ENCODE results near the gene SSBP4. TPM values are rescaled to one million over a fixed set of nuclear protein-coding genes. Genes with fewer than 3 reads are reported as not detected.

SSBP4 gene
- total and polyA plus RNA-seq, 2 of the 8 experiments (the other 6 are each of a cell fraction or from before 2014, with no cell fraction given): 26.4 to 33.7 TPM

- no peak overlapping the region for H4K5ac ChIP-seq (ENCODE audit: insufficient read length, low read depth, low read length)
- H3K23me2 ChIP-seq (ENCODE audit: low read depth, low read length): peaks cover 2% of the 10 kb centered on the region; the same call in 1 of the 2 replicates
- H3K36me3 ChIP-seq (ENCODE audit: control insufficient read depth in 2 of 4, insufficient read depth in 4 of 4, low read length in 3 of 4): no peaks in the 10 kb centered on the region
- H2BK120ac ChIP-seq (replicated peaks; ENCODE audit: low read depth, low read length): no peak overlapping the region
- no peak overlapping the region for H4K8ac ChIP-seq (ENCODE audit: extremely low read depth, insufficient read depth, low read length)
- no peaks in the 10 kb centered on the region for H3K79me1 ChIP-seq (ENCODE audit: low read depth, low read length)
- 88% methylated on average over 13 of the region's 13 CpGs; no CpG with 5 or more reads in 1 of the 2 experiments for WGBS, 2 experiments (ENCODE audit: extremely low coverage in 1 of 2, insufficient coverage in 1 of 2, insufficient read length in 1 of 2, insufficient replicate concordance in 2 of 2, low coverage in 1 of 2, low lambda C conversion rate in 2 of 2, missing lambda C conversion rate in 1 of 2)
- H3K4me1 ChIP-seq (replicated peaks in 1 of 4; ENCODE audit: control insufficient read depth in 3 of 4, insufficient read depth in 4 of 4, low read length in 3 of 4): peaks cover 3 to 4% (median 3%) of the 10 kb centered on the region in 4 experiments
- H2BK5ac ChIP-seq (ENCODE audit: low read depth, low read length): no peak overlapping the region
- no peak overlapping the region for H3K27ac ChIP-seq (ENCODE audit: low read depth, low read length)
- H2BK20ac ChIP-seq (ENCODE audit: low read length): no peak overlapping the region
- DNase-seq (ENCODE audit: low read depth in 1 of 2, low spot score in 2 of 2) (no peak), FAIRE-seq (no peak)
- H3K4ac ChIP-seq (replicated peaks; ENCODE audit: insufficient read length, low read depth, low read length): no peak overlapping the region
- no peak overlapping the region for H3K18ac ChIP-seq (ENCODE audit: extremely low read depth, low read length)
- H3K14ac ChIP-seq (ENCODE audit: insufficient read length): no peak overlapping the region
- no peaks in the 10 kb centered on the region for H3K79me2 ChIP-seq (ENCODE audit: control insufficient read depth in 1 of 2, insufficient read depth in 2 of 2, low read length in 2 of 2)
- H2BK12ac ChIP-seq (ENCODE audit: low read depth, low read length): 0 out of 2 replicates have a peak overlapping the region, but pooled peaks have one; percentile 71
- 0 out of 2 replicates have a peak overlapping the region, but pooled peaks have one; percentile 53 for H2BK15ac ChIP-seq (ENCODE audit: low read length)
- no peak overlapping the region for H2AFZ ChIP-seq (ENCODE audit: low read length)
- POLR2A ChIA-PET (ENCODE audit: partially characterized antibody): interaction anchor here (1.2 to 3.3 kb wide), 6 partner anchors 12 to 157 kb away, joined by 3 to 16 read pairs (median 4); partner anchors contain the start of gene JUND
- H3K56ac ChIP-seq (replicated peaks; ENCODE audit: insufficient read length, low read depth, low read length): no peak overlapping the region
- CTCF ChIA-PET (ENCODE audit: partially characterized antibody): interaction anchor here (0.8 to 10.4 kb wide), 23 partner anchors 8 to 112 kb away, joined by 3 to 177 read pairs (median 9); partner anchors contain the start of genes LRRC25 and SSBP4
- peak overlapping the region; percentile 38 for H4K91ac ChIP-seq (replicated peaks; ENCODE audit: insufficient read length, low read length)
- no peak overlapping the region for H3K9ac ChIP-seq (replicated peaks in 1 of 4; ENCODE audit: extremely low read depth in 1 of 4, low read depth in 3 of 4, low read length in 3 of 4)
- H3K4me2 ChIP-seq (ENCODE audit: insufficient read depth in 1 of 2, low read depth in 2 of 2, low read length in 2 of 2): peak overlapping the region; percentile 4 to 71
- H3K9me3 ChIP-seq (ENCODE audit: insufficient read depth in 2 of 2, low read depth in 1 of 2, low read length in 1 of 2): no peaks in the 10 kb centered on the region
- peak overlapping the region; percentile 42; the same call in 1 of the 2 replicates for H2AK5ac ChIP-seq (ENCODE audit: low read depth, low read length)
- peak overlapping the region in 1 of 4 experiments; percentile 46; a peak in 3 of 8 replicates for H3K4me3 ChIP-seq (ENCODE audit: extremely low read depth in 1 of 4, insufficient read depth in 2 of 4, low read depth in 3 of 4, low read length in 4 of 4)
- H3K27me3 ChIP-seq (replicated peaks in 1 of 4; ENCODE audit: control insufficient read depth in 3 of 4, extremely low read depth in 1 of 4, insufficient read depth in 3 of 4, low read length in 3 of 4): peaks cover 0 to 23% (median 14%) of the 10 kb centered on the region in 4 experiments; a peak in 6 of 7 replicates
- H3K23ac ChIP-seq (ENCODE audit: insufficient read length): no peak overlapping the region
- no peaks in the 10 kb centered on the region for H4K20me1 ChIP-seq (replicated peaks in 1 of 2; ENCODE audit: control insufficient read depth in 1 of 2, insufficient read depth in 2 of 2, low read length in 2 of 2)
- TF ChIP-seq SP2 (IDR thresholded peaks at IDR 0.05; ENCODE audit: low read length) (no peak), EP300 (IDR thresholded peaks at IDR 0.05; ENCODE audit: borderline replicate concordance in 1 of 2, low read depth in 2 of 2, low read length in 2 of 2) (no peak), ATF2 (IDR thresholded peaks at IDR 0.05; ENCODE audit: low read length) (no peak), SP1 (IDR thresholded peaks at IDR 0.05; ENCODE audit: low read depth, low read length) (no peak), BACH1 (IDR thresholded peaks at IDR 0.05; ENCODE audit: low read length) (no peak), PHF8 (conservative IDR thresholded peaks at IDR 0.05; ENCODE audit: low read depth, low read length) (no peak), POU5F1 (IDR thresholded peaks at IDR 0.05; ENCODE audit: low read depth, low read length) (no peak), EGR1 (IDR thresholded peaks at IDR 0.05; ENCODE audit: borderline replicate concordance, low read depth, low read length) (no peak), KDM4A (IDR thresholded peaks at IDR 0.05; ENCODE audit: low read depth, low read length, severe bottlenecking) (no peak), TAF7 (optimal IDR thresholded peaks at IDR 0.05; ENCODE audit: borderline replicate concordance, low read depth, low read length) (no peak)
These were observed 30.1 kb upstream of the SSBP4 start for GRCh38 chr19:18388960-18389725.

Data from H1 (cell line).